IPS-18a (cell line): ENCODE data around the gene H3-3A.

Experiments used
- H3K27ac ChIP-seq: one replicate; pipeline ENCODE4 v1.5.1; 2013; ENCODE audit warnings: low read length
- H3K27me3 ChIP-seq: one replicate; pipeline ENCODE4 v1.6.1; 2013; ENCODE audit warnings: mild to moderate bottlenecking, low read length; ENCODE audit not compliant: control insufficient read depth, insufficient read depth
- H3K36me3 ChIP-seq: one replicate; pipeline ENCODE4 v1.6.1; 2013; ENCODE audit warnings: low read depth, low read length; ENCODE audit not compliant: control insufficient read depth
- H3K4me1 ChIP-seq: one replicate; pipeline ENCODE4 v1.6.1; 2013; ENCODE audit warnings: low read depth, low read length; ENCODE audit not compliant: control insufficient read depth
- H3K4me3 ChIP-seq: one replicate; pipeline ENCODE4 v1.5.1; 2013; ENCODE audit warnings: low read length
- H3K9ac ChIP-seq: one replicate; pipeline ENCODE4 v1.6.1; 2013; ENCODE audit warnings: mild to moderate bottlenecking, low read length, moderate library complexity
- H3K9me3 ChIP-seq: one replicate; pipeline ENCODE4 v1.6.1; 2013; ENCODE audit warnings: low read depth, low read length; ENCODE audit not compliant: control insufficient read depth

Gene H3-3A

GRCh38 chr1:226092965-226093364, 30.4 kb downstream of the H3-3A start:
- H3K27me3 ChIP-seq, result no peaks in the 10 kb centered on the region
- H3K9ac ChIP-seq, result no peak overlapping the region
- no peaks in the 10 kb centered on the region for H3K36me3 ChIP-seq
- no peaks in the 10 kb centered on the region for H3K4me1 ChIP-seq
- H3K4me3 ChIP-seq, result no peak overlapping the region
- no peak overlapping the region for H3K27ac ChIP-seq
- H3K9me3 ChIP-seq, result no peaks in the 10 kb centered on the region

- Histone ChIP-seq H3K9ac (no peak overlapping the region), H3K4me3 (no peak overlapping the region), H3K36me3 (no peaks in the 10 kb centered on the region), H3K9me3 (no peaks in the 10 kb centered on the region), H3K4me1 (no peaks in the 10 kb centered on the region), H3K27me3 (no peaks in the 10 kb centered on the region), H3K27ac (no peak overlapping the region)
Observed at GRCh38 chr1:226093621-226094020, 31.1 kb downstream of the H3-3A start.

GRCh38 chr1:226094451-226094850, 31.9 kb downstream of the H3-3A start:
- Histone ChIP-seq H3K4me3 (no peak overlapping the region), H3K9ac (no peak overlapping the region), H3K27ac (no peak overlapping the region), H3K9me3 (no peaks in the 10 kb centered on the region), H3K4me1 (no peaks in the 10 kb centered on the region), H3K36me3 (no peaks in the 10 kb centered on the region), H3K27me3 (peaks cover under 1% of the 10 kb centered on the region)

- Histone ChIP-seq H3K36me3 (no peaks in the 10 kb centered on the region), H3K4me1 (no peaks in the 10 kb centered on the region), H3K27ac (no peak overlapping the region), H3K9ac (no peak overlapping the region), H3K4me3 (no peak overlapping the region), H3K9me3 (no peaks in the 10 kb centered on the region), H3K27me3 (peaks cover 9% of the 10 kb centered on the region)
Observed at GRCh38 chr1:226095286-226095685, 32.8 kb downstream of the H3-3A start.

DNA sequence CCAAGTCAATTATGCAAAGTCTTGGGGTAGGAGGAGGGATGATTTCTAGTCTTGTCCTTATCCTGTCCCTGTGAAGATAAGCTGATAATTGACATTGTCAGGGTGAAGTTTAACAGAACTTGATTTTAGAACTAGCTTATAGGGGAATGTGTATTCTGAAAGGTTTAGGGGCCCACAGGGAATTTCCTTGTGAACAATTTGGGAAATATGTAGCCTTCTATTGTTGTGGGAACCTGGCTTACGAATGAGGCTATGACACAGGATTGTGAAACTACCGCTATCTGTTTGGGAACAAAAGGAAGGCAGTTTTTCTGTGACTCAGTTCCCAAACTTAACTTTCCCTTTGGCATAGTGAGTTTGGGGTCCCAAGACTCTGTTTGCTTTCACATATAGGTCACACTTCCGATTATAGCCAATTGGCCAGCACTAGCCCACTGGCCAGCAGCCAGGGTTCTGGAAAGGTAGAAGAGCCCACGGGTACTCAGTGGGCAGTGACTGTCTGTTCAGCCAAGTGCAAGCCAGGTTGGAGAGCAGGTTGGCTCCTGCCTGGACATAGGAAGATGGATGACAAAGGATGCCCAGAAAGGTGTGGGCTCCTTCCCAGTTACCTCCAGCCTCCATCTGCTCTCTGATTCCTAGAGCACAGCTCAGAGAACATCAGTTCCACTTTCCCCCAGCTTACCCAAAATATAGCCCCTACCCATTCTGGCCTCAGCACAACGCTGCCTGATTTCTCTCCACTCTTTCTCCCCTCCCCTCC, 35.5 kb downstream of the H3-3A start:
- no peak overlapping the region for H3K9ac ChIP-seq

GRCh38 chr1:226098870-226099835, 36.6 kb downstream of the H3-3A start:
- Histone ChIP-seq H3K27me3 (peaks cover 9% of the 10 kb centered on the region), H3K9ac (no peak overlapping the region), H3K27ac (no peak overlapping the region), H3K4me3 (no peak overlapping the region), H3K4me1 (peaks cover 4% of the 10 kb centered on the region), H3K36me3 (no peaks in the 10 kb centered on the region), H3K9me3 (no peaks in the 10 kb centered on the region)

More for the DNA sequence above, 35.5 kb downstream of the H3-3A start:
- no peaks in the 10 kb centered on the region for H3K36me3 ChIP-seq
- H3K4me3 ChIP-seq, result no peak overlapping the region
- peaks cover 9% of the 10 kb centered on the region for H3K27me3 ChIP-seq
- no peaks in the 10 kb centered on the region for H3K9me3 ChIP-seq
- H3K4me1 ChIP-seq, result peaks cover 4% of the 10 kb centered on the region
- no peak overlapping the region for H3K27ac ChIP-seq

- Histone ChIP-seq H3K4me3 (peak overlapping the region; percentile 64), H3K27ac (no peak overlapping the region), H3K27me3 (peaks cover 9% of the 10 kb centered on the region), H3K9me3 (no peaks in the 10 kb centered on the region), H3K9ac (no peak overlapping the region), H3K36me3 (no peaks in the 10 kb centered on the region), H3K4me1 (peaks cover 8% of the 10 kb centered on the region)
Observed at GRCh38 chr1:226100436-226101391, 38.2 kb downstream of the H3-3A start.

DNA sequence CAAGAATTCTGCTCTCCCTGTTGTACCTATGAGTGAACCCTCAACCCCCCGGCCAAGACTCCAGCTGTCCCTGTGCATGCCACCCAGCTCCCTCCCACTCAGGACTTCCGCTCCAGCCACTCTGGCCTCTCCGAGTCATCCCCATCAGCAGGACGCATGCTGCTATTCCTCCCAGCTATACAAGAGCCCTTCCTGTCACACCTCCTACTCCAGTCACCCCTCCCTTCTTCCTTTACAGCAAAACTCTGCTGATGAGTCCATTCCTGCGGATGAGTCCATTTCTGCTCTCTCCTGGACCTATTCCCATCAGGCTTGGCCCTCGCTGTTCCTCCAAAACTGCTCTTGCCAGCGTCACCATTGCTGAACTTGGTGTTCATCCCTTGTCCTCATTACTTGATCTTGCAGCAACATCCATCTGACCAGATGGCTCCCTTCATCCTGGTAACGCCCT, 42.2 kb downstream of the H3-3A start:
- peaks cover 15% of the 10 kb centered on the region for H3K4me1 ChIP-seq
- peaks cover 6% of the 10 kb centered on the region for H3K27me3 ChIP-seq
- no peak overlapping the region for H3K9ac ChIP-seq
- H3K9me3 ChIP-seq, result no peaks in the 10 kb centered on the region
- no peak overlapping the region for H3K4me3 ChIP-seq
- H3K27ac ChIP-seq, result no peak overlapping the region
- H3K36me3 ChIP-seq, result no peaks in the 10 kb centered on the region

- H3K4me3 ChIP-seq, result no peak overlapping the region
- no peaks in the 10 kb centered on the region for H3K36me3 ChIP-seq
- H3K27ac ChIP-seq, result no peak overlapping the region
- no peaks in the 10 kb centered on the region for H3K9me3 ChIP-seq
- no peak overlapping the region for H3K9ac ChIP-seq
- H3K4me1 ChIP-seq, result peaks cover 31% of the 10 kb centered on the region
- peaks cover 20% of the 10 kb centered on the region for H3K27me3 ChIP-seq
Observed at GRCh38 chr1:226107471-226108460, 45.2 kb downstream of the H3-3A start.
